GM15510 (cell line): Measurements from ENCODE around the gene ANKS1B.

Source experiments
- POLR2A ChIP-seq: IDR thresholded peaks from 3 replicates; pipeline ENCODE4 v1.6.1; 2011; ENCODE audit warnings: borderline replicate concordance; ENCODE audit not compliant: insufficient read length; ENCODE audit errors: extremely low read depth

The ANKS1B gene

DNA sequence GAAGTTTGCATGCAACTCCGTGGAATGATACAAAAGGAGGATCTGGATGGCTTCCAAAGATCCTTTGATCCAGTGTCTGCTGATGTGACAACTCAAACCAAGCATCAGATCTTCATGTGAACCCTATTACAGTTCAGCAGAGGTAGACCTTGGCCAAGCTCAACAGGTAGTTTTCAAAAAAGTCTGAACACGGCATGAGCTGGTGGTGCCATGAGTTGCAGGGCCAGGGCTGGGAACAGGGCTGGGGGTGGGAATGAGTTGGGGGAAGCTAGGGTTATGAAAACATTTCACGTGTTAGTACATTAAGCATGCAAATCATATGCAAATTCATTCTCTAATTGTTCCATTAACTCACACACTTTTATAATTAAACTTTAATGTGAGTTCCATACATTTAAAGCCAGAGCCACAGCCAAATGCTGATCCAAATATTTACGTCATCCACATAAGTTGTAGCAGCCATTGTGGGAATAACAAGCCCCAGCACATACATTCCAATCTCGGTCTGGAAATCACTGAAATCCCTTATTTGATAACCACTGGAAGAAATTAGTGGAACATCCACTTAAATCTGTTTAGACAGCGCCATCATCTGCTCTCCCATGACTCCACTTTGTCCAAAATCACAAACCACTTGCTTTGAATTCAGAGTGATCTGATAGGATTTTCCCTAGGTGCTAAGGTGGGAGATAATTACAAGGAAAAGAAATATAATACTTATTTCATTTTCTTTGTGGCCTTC lies 1181.1 kb downstream of the ANKS1B start:
- no peak for TF ChIP-seq POLR2A

DNA sequence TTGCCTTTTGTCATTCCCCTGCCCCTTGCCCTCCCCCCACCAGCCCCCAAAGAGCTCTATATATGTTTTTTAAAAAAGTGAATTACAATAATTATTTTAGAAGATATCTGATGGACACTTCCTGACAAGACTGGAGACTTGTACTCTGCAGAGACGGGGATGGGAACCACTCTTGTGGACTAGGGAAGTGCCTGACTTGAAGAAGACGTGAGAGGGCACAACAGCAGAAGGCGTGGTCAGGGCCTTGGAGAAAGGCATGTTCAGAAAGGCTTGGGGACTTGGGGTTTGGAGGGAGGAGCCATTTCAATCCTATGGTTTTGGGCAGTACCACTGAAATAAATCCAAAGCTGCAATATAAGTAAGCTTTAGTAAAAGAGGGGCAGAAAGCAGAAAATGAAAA lies 1184.9 kb downstream of the ANKS1B start:
- TF ChIP-seq POLR2A = no peak

DNA sequence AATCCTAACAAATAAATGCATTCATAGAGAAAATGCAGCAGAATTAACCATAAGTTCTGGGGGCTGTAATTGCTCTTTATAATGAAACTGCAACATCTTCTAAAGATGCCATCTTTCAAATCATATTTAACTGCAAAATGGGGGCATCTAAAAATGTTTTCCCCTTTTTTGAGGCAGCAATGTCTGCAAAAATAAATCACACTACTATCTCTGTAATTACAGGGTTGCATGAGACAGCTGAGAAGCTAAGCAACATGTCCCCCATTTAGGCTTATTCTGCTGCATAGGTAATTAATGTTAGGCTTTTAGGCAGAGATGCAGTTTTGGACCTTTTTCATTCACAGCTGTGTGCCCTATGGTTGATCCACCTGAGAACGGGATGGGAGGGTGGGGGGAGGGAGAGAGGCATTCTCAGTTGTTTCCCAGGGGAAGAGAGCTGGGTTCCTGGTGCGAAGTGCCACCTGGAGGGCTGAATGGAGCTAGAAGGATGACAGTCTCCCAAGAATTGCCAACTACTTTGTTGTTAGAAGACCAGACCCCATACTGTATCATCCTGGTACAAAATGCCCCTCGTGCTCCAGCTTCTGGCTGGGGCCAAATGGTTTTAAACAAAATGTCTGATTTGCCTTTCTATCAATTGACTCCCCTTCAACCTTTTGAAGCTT lies 1185.5 kb downstream of the ANKS1B start:
- no peak for TF ChIP-seq POLR2A

DNA sequence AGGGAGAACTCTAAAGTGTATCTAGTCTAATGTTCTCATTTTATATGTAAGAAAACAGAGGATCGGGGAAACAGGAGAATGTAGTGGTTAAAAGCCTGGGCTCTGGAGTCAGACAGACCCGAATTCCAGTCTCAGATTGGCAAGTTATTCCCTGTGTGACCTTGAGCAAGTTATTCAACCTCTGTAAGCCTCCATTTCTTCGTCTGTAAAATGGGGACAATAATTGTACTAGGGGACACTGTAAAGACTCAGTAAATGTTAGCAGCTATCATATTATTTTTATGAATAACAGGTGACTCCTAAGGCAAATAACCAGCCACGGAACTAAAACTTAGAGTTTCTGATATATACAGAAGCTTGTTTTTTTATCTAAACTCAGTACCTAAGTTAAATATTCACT lies 1187.5 kb downstream of the ANKS1B start:
- TF ChIP-seq POLR2A = no peak

DNA sequence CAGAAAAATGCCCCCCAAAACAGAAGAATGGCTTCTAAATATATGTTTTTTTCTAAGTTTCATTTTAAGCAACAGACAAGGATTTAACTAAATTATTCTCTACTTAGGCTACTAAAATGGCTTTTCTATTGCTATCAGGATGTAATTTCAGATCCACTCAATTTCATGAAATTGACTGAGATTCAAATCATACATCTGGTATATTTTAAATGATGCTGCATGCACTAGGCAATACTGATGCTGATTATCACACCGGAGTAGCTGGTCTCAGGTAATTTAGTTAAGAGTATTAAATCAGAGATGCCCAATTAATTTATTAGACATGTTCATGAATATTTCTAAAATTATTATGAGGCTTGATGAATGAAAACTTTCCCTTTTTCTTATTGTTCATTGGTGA lies 1188.0 kb downstream of the ANKS1B start:
- no peak for TF ChIP-seq POLR2A

DNA sequence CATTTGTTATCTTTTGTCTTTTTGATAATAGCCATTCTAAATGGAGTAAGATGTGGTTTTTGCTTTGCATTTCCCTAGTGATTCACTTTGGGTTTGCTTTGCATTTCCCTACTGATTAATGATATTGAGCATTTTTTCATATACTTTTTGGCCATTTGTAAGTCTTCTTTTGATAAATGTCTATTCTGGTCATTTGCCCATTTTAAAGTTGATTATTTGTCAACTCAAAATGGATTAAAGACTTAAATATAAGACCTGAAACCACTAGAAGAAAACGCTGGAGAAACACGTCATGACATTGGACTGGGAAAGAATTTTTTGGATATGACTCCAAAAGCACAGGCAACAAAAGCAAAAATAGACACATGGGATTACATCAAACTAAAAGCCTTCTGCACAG lies 1191.6 kb downstream of the ANKS1B start:
- TF ChIP-seq POLR2A = no peak

DNA sequence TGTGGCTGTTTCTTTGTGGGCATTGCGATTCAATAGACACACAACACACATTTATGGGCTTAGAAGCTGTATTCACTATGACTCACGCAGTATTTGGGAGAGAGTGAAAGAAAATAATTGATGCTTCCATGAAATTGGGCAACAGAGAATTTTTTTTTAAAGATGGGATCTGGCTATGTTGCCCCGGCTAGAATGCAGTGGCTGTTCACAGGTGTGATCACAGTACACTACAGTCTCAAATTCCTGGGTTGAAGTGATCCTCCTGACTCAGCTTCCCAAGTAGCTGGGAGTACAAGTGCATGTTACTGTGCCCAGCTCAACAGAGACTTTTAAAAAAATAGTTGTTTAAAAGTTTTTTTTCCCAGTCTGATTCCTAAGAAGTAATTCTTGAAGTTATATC lies 1193.3 kb downstream of the ANKS1B start:
- no peak for TF ChIP-seq POLR2A

DNA sequence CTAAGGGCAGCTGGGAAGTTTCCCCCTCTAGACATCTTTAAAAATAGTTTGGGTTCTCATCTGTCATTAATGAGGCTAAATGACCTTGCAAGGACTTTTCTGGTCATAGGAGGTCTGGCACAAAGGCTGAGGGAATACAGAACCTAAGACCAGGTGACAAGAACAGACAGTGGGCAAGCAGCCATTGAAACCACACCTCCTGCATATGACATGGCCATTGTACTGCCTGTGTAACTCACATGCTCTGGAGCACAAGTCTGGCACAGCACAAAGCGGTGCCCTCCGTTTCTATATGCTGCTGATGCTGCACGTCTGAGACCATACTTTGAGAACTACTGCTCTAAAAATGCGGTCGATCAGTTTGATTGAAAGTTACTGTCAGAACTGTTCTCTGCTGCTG lies 1196.3 kb downstream of the ANKS1B start:
- TF ChIP-seq POLR2A = no peak

DNA sequence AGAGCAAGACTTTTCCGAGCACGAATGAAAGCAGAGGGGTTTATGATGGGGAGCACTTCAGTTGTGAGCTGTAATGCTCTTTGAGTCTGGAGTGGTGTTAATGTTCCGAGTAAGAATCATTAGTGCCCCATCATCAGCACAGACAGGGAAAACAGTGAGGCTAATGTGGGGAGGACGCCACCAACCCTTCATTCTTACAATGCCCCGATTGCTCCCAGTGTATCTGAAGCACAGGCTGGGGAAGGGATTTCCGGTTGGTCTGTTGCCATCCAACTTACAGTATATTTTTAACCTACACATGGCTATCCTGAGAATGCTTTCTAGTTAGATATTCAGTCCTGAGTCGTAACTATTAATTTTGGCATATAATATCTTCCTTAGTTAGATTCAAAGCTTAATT lies 1198.1 kb downstream of the ANKS1B start:
- no peak for TF ChIP-seq POLR2A

DNA sequence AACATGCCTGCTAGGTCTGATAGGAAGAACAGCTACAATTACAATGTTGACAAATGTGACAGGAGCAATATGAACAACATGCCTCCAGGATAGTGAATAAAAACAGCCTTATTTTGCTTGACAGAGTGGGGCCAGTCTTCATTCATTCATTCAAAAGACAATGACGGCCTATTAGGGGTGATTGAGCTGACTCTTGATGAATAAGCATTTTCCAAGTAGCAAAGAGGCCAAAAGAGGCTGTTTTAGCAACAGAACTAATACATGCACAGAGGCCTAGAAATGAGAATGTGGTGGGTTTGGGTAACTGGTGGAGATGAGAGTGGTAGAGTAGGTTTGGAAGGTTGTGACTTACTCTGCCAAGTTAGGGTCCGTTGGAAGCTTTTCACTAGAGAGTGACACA lies 1201.3 kb downstream of the ANKS1B start:
- TF ChIP-seq POLR2A = no peak

DNA sequence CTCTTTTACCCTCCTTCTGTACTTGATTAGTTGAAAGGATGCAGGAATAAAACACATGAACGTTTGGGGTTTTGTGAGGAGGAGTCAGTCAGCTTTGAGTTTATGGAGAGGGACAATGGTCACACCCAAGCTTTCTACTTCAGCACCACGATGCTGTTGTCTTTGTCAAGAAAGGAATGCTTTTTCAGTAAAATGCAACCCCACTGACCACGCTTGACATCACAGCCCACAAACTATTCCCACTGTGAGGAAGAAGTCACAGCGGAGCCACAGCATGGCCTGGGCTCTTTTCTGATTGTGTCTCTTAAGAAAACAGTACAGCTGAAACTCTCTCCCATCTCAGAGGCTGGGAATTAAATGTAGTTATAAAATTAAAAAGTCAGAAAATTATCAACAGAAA lies 1204.5 kb downstream of the ANKS1B start:
- no peak for TF ChIP-seq POLR2A

DNA sequence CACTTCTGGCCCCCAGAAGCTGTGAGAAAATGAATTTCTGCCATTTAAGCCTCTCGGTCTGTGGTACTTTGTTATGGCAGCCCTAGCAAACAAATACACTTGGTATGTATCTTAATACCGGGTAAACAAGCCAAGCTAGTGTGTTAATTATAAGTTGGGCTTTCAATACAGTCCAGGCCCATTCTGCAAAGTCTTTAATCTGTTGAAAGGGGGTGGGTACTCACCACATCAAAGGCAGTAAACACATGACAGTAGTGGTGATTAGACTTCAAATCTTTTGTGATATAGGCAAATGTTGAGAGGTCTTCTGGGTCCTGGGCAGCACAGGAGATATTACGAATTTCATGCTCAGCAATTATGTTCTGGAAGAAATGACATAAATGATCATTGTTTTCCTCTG lies 1211.9 kb downstream of the ANKS1B start:
- TF ChIP-seq POLR2A = no peak

DNA sequence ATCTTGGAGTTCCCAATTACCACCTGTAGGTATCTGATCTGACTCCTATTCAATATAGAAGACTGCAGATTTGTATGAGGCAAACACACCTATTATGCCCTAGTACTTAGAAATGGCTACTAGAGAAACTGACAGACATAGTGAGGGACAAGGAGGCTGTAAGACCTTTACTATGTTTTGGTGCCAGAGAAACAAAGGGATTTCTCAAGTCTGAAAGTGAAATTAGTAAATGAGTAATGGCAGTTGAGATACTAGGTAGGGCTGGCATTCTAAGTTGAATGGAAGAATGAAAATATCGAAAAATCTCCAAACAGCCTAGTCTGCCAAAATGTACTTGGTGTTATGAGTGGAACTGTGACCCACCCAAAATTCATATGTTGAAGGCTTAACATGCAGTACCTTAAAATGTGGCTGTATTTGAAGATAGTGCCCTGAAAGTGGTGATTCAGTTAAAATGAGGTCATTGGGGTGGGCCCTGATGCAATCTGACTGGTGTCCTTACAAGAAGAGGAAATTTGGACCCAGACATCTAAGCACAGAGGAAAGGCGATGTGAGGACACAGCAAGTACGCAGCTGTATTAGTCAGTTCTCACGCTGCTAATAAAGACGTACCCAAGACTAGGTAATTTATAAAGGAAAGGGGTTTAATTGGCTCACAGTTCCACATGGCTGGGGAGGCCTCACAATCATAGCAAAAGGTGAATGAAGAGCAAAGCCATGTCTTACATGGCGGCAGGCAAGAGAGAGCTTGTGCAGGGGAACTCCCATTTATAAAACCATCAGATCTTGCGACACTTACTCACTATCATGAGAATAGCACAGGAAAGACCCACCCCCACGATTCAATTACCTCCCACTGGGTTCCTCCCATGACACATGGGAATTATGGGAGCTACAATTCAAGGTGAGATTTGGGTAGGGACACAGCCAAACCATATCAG lies 1212.7 kb downstream of the ANKS1B start:
- TF ChIP-seq POLR2A = no peak

DNA sequence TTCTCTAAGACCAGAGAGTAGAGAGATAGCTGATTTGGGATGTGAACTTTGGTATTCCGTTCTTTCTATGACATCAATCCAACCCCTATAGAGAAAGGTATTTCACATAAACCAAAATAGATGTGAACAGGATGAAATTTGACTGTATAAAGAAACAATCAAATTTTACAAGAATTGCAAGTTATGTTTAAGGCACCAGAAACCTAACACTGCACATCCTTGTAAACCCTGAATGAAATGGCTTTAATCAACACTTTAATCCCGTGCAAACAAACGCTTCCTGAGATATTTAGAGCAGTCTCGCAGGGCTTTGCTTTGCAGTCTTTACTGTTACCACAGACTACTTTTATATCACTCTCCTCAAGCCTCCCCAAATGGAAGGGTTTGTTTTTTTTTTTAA lies 1214.5 kb downstream of the ANKS1B start:
- TF ChIP-seq POLR2A = no peak

DNA sequence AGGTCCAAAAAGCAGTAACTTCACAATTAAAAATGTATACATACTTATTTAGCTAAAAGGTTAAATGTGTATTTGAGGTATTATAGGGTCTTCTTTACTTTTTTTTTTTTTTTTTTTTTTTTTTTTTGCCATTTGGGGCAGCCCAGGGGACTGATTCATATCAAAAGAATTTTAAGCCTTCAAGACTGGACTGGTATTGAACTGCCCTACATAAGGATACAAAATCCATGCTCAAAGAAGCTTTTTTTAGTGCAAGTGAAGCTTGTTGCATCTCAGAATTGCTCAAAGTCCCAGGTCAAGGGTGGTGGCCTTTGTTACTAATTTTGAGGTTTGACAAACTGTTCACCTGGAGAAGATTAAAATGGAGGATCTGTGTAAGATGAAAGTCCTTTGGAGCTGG lies 1215.7 kb downstream of the ANKS1B start:
- TF ChIP-seq POLR2A = no peak
